HG03135 (cell line): ENCODE measurements around the gene SKI.

ENCODE experiments used
- ATAC-seq: cut with Tn5 transposase; IDR thresholded peaks from one replicate; pipeline ENCODE4 v1.9.1; 2021; ENCODE audit warnings: mild to moderate bottlenecking, moderate library complexity; ENCODE audit not compliant: unreplicated experiment

The SKI gene

DNA sequence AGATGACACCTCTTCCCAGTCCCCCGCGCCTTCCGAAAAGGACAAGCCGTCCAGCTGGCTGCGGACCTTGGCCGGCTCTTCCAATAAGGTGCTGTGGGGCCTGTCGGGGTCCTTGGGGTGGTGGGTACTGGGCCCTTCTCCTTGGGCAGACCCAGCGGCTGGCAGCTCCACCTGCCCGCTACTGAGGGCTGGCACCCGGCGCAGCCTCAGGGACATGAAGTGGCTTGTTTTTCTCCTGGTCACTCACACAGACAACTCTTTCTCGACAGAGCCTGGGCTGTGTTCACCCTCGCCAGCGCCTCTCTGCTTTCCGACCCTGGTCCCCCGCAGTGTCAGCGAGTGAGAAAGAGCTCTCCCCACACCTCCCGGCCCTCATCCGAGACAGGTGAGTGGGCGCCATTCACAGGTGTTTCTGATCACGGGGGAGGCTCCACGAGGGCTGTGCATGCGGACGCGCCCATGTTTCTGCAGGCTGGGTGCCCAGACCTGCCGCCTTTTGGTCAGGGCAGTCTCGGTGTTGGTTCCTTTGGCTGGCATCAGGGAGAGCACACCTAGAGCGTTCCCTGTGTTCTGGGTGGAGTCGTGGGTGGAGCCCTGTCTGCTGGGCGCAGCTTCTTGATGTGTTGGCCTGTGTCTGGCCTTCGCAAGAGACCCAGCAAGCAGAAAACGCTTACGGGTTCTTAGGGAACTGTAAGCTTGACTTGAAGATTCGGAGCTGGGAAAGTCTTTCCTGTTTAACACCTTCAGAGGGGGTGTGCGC, 75.1 kb downstream of the SKI start:
- no peak for ATAC-seq

DNA sequence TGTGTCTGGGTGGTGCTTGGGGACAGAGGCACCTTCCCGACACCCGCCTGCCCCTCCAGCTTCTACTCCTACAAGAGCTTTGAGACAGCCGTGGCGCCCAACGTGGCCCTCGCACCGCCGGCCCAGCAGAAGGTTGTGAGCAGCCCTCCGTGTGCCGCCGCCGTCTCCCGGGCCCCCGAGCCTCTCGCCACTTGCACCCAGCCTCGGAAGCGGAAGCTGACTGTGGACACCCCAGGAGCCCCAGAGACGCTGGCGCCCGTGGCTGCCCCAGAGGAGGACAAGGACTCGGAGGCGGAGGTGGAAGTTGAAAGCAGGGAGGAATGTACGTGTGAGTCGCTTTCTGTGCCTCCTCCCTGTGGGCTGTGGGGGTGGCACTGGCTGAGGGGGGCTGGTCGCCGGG, 75.7 kb downstream of the SKI start:
- no peak for ATAC-seq

DNA sequence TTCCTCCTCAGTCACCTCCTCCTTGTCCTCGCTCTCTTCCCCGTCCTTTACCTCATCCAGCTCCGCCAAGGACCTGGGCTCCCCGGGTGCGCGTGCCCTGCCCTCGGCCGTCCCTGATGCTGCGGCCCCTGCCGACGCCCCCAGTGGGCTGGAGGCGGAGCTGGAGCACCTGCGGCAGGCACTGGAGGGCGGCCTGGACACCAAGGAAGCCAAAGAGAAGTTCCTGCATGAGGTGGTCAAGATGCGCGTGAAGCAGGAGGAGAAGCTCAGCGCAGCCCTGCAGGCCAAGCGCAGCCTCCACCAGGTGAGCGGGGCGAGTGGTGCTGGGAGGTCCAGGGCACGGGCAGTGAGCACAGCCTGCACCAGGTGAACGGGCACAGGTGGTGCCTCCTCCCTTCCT, 76.2 kb downstream of the SKI start:
- no peak for ATAC-seq

- ATAC-seq: no peak
Observed at GRCh38 chr1:2304921-2305681, 77.0 kb downstream of the SKI start.

DNA sequence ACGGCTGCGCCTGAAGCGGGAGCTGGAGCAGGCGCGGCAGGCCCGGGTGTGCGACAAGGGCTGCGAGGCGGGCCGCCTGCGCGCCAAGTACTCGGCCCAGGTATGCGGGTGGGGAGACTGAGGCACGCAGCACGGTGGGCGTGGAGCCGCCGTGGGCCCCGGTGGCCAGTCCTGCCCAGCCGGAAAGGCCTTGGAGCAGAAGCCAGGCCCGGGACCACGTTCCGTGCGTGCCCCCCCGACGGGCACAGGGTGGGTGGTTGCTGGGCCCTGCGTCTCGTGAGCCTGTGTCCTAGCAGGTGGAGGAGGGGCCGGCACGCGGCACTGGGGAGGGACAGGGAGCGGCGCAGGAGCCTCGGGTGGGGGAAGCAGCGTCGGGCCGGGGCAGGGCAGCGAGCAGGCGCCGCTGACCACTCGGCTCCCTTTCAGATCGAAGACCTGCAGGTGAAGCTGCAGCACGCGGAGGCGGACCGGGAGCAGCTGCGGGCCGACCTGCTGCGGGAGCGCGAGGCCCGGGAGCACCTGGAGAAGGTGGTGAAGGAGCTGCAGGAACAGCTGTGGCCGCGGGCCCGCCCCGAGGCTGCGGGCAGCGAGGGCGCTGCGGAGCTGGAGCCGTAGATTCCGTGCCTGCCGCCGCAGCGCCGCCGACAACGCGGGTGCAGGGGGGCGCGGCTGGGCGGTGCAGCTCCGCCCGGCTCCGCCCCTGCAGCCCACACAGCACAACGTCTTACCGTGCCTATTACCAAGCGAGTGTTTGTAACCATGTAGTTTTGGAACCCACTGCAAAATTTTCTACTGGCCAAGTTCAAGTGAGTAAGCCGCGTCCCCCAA, 78.2 kb downstream of the SKI start:
- ATAC-seq: no peak

DNA sequence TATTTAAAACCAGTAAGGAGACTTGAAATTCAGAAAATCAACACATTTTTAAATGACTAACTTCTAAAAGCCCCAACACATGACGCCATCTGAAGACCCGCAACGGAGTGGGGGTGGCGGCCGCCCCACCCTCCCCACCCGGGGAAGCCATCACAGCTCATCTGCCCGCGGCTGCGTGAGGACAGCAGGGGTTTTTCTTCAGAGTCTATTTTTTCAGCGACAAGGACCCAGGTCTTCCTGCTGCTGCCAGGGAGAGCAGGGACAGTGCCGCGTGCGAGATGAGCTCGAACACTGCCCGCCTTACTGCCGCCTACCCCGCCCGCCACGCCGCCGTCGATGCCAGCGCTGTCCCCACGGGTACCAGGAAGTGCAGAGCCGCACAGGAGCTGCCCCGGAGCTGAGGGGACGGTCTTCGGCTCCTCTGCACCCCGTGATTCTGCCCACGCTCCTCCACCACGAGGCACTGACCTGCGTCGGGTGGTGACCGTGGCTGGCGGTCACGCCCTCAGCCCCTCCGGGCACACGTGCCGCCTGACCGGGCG, 79.0 kb downstream of the SKI start:
- no peak for ATAC-seq

DNA sequence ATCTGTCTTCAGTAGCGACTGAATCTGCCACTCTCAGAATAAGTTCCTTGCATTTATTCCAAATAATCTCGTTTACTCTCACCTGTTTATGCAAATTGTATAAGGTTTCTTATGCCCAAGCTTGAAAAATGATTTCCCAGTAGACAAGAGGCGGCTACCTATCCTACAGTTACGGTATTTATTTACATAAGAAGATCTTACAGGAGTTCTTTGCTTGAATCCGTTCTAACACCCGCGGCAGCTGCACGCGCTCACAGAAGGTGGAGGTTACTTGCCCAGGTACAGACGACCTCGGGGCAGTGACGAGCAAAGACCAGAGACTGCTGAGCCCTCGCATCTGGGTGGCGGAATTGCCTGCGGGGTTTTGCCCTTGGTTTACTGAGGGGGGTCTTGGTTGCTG, 79.9 kb downstream of the SKI start:
- no peak for ATAC-seq

DNA sequence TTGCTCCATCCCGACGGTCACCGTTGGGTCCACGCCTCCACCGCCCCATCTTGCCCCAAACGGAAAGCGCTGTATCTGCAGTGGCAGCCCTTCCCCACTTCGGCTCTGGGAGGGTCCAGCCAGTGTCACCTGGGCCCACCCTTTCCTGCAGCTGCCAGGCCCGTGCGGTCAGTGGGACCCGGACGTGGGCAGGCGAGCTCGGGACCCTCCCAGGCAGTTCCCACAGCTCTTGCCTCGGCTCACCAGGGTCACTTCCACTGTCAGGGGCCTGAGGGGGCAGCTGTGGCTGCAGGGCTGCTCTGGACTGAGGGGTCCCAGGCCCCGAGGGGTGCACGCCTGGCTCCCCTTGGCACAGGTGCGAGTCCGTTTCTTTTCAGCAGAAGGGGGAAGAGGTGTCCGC, 80.7 kb downstream of the SKI start:
- ATAC-seq: no peak

DNA sequence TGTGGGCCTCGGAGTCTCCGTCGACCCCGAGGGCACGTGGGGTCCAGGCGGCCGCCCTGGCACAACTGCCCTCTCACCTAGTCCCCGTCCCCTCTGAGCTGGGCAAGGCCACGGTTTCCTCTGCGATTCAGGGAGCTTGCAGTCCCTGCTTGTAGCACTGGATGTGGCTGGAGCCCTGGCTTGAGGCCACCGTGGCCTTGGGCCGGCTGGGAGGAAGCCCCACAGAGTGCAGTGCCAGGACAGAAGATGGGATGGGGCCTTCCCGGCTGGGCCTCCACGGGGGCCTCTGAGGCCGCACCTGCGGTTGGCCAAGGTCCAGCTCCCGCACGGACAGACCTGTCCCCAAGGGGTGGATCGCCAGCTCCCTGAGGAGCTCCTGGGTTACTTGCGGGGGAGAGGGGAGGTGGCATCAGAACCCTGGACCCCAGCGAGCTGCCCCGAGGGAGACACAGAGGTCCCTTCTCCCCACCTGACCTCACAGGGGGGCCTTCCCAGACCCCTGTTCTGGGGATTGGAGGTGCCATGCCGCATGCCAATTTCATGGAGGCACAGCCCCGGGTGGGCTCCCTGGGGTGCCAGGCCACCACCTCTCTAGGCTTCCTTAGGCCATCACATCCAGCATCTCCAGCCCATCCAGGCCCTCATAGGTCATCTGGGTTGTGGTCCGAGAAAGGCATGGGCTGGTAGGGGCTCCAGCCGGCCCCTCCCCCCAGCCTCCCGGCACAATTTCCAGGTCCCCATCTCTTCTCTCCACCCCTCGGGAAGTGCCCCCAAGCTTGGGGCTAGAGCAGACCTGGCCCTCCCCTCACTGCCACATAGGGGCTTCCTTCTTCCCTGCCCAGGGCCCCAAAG, 82.4 kb downstream of the SKI start:
- no peak for ATAC-seq

DNA sequence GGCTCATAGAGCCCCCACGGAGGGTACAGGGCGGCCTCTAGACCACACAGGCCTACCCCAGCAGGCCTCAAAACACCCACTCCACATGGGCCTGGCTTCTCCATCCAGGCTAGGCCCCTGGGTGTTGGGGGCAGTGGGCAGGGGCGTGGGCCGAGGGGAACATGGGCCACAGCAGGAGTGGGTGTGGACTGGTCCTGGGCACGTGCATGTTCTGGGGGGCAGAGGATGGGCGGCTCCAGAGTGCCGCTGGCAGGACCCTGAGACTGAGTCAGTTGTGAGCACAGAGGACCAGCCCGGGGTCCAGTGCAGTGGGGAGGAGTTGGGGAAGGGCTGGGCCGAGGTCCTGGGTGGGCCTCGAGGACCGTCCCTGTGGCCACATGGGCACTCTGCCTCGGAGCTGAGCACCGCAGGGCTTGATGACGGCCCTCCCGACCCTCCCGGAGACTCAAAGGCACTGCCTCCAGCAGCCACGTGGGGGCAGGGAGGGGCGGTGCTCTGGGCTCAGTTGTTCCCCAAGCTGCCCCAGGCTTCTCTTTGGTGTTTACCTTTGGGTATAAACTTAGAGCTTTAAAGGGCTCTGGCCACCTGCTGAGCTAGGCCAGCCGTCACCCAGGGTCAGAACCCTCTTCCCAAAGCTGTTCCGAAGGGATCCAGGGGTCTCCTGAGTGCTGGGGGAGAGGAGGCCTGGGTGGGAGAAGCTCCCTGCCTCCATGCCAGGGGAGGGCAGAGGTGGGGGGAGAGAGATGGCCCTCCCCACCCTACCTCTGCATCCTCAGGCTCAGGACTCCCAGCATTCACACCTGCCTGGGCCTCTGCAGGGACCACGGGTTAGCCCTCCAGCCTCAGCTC, 83.3 kb downstream of the SKI start:
- no peak for ATAC-seq

DNA sequence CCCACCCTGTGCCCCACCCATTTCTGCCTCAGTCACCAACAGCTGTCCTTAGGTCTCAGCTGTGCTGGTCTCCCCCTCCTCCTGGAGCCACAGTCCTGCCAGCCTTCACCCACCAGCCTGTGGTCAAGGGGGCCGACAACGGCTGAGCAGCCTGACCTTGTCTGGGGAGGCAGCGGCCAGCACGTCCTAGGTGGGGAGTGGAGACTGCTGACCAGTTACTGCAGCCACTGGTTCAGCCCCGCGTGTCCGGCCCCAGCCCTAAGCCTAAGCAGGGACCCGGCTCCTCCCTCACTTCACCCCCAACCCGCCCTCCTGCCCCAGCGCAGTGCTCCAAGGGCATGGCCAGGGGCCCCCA, 84.0 kb downstream of the SKI start:
- no peak for ATAC-seq

DNA sequence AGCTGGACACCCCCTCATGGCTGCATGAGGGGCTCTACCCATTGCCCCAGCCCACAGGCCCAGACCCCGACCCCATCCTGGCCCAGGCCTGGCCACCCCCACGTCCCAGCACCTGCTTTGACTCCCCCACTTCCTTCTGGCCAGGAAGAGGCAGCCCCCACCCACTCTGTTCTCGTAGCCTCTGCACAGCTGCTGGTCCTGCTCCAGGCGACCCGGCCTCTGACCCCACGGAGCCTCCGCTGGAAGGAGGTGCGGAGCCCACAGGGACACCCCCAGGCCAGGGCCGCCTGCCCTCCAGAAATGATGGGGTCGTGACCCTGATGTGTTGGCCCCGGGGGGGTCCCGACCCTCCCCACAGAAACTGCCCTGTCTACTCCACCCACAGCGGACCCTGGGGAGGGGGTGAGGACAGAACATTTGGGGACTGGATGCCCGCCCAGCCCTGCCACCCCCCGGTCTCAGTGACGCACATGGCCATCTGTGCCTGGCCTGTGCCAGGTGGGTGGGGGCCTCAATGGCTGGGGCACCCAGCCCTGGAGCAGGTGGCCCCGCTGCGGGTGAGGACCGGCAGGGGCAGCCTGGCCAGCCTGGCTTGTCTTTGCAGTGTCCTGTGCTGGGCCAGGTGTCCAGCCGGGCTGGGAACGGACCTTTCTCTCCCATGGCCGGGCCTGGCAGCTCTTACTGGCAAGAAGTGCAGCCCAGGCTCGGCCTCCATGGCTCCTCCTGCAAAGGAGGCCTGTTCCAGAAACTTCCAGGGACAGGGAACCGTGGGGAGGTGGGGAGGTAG, 84.6 kb downstream of the SKI start:
- no peak for ATAC-seq

DNA sequence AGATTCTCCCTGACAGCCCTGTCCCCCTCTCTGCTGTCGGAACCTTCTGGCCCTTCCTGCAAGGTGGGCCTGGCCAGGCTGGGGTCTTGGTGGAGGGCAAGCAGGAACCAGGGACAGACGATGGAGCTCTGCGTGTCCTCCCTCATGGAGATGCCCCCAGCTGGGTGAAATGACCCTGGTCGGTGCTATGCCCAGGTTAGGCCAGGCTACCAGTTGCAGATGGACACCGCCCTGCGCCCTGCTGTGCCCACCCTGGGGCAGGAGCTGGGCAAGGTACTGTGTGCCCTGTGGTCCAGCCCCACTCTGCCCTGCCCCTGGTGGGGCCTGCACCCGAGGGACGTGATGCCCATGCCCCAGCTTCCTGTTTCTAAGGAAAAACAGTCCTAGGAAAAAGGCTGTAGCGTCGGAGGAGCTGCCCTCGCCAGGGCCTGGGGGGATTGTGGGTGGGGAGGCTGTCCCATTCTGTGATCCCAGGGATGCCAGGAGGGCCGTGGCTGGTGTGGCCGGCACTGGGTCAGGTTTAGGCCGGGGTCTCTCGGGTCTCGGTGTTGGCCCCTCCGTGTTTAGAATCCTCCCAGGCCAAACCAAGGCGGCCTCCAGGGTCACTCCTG, 85.6 kb downstream of the SKI start:
- no peak for ATAC-seq

- peak; percentile 25 for ATAC-seq
Observed at GRCh38 chr1:2314273-2314802, 86.2 kb downstream of the SKI start.

DNA sequence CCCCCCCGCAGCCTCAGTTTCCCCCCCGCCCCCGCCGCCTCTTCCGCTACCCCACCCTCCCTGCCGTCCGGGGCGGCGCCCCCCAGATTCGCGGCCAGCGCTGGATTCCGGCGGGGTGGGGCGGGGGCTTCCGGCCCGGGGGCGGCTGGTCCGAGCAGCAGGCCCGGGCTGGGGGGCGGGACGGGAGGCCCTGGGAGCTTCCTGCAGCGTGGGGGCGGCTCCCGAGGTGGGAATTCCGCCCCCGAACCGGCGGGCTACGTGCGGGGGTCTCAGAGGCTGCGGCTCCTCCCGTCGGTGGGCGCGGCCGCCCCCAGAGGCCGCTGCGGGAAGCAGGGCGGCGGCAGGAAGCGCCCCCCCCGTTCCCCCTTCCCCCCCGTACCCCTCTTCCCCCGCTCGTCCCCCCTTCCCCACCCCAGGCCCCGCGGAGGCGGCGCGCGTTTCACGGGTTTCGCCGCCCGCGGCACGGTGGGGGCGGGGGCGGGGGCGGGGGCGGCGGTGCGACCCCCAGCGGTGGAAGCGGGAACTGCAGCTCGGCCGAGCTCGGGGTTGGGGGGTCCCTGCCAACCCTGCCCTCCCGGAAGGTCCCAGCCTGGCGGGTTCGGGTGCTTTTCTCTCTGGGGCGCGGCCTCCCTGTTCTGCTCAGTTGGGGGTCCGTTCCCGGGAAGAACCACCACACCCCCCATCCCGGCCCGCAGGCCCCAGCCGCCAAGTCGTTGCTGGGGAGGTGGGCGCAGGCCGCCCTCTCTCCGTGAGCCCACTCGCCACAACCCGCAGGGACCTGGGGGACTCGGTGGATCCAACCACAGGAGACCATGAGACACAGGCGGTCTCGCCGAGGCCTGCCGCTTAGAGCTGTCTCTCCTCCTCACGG, 86.9 kb downstream of the SKI start:
- ATAC-seq: peak; percentile 41

GRCh38 chr1:2315674-2316450, 87.7 kb downstream of the SKI start:
- ATAC-seq: no peak
